ENCODE measurements around the gene EPAS1.

DNA sequence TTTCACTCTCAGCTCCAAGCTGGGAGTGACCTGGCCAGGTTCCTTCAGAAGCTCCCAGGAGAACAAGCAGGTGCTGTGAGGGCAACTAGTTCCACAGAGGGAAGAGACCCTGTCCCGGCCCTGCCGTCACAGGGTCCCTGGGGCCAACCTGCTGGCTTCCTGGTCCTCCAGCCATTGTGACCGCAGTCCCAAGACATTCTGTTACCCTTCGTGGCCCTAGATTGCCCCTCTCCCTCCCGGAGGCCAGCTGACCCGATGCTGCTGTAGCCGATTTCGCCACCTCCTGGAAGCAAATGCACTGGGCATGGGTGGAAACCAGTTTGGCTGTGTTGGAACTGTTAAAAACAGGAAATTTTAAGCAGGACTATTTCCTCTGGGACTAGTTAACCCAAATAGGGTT, 55.4 kb downstream of the EPAS1 start:
- no peak for TF ChIP-seq POLR2A (IDR thresholded peaks at IDR 0.05)
- TF ChIP-seq, protein P1, sequence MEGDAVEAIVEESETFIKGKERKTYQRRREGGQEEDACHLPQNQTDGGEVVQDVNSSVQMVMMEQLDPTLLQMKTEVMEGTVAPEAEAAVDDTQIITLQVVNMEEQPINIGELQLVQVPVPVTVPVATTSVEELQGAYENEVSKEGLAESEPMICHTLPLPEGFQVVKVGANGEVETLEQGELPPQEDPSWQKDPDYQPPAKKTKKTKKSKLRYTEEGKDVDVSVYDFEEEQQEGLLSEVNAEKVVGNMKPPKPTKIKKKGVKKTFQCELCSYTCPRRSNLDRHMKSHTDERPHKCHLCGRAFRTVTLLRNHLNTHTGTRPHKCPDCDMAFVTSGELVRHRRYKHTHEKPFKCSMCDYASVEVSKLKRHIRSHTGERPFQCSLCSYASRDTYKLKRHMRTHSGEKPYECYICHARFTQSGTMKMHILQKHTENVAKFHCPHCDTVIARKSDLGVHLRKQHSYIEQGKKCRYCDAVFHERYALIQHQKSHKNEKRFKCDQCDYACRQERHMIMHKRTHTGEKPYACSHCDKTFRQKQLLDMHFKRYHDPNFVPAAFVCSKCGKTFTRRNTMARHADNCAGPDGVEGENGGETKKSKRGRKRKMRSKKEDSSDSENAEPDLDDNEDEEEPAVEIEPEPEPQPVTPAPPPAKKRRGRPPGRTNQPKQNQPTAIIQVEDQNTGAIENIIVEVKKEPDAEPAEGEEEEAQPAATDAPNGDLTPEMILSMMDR (IDR thresholded peaks at IDR 0.05): no peak
- TF ChIP-seq POLR2AphosphoS5 (IDR thresholded peaks at IDR 0.05): no peak
- TF ChIP-seq EP300 (IDR thresholded peaks at IDR 0.05): no peak

All from stomach (tissue), 4 donors.